ENCODE measurements around the gene ZNF609.

DNA sequence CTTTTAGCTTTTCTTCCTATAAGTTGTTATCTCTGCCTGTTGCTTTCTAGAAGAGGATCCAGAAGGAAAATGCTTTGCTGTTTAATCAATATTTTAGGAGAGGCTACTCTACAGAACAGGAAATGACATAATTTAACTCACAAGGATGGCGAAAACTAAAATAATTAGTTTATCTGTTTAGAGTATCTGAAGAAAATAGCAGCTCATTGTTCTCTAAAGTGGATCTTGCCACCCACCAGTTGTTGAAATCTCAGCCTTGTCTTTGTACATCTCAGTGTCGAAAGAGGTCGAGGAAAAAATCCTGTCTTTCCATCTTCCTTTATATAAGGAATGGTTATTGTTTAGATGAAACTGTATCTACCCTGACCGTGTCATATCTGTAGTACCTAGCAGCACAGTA, 126.6 kb downstream of the ZNF609 start:
- TF ChIP-seq POLR2A (IDR thresholded peaks at IDR 0.05) = no peak
- TF ChIP-seq, protein P1, sequence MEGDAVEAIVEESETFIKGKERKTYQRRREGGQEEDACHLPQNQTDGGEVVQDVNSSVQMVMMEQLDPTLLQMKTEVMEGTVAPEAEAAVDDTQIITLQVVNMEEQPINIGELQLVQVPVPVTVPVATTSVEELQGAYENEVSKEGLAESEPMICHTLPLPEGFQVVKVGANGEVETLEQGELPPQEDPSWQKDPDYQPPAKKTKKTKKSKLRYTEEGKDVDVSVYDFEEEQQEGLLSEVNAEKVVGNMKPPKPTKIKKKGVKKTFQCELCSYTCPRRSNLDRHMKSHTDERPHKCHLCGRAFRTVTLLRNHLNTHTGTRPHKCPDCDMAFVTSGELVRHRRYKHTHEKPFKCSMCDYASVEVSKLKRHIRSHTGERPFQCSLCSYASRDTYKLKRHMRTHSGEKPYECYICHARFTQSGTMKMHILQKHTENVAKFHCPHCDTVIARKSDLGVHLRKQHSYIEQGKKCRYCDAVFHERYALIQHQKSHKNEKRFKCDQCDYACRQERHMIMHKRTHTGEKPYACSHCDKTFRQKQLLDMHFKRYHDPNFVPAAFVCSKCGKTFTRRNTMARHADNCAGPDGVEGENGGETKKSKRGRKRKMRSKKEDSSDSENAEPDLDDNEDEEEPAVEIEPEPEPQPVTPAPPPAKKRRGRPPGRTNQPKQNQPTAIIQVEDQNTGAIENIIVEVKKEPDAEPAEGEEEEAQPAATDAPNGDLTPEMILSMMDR (IDR thresholded peaks at IDR 0.05) = no peak
